ENCODE results near the gene PTK6.

The PTK6 gene

DNA sequence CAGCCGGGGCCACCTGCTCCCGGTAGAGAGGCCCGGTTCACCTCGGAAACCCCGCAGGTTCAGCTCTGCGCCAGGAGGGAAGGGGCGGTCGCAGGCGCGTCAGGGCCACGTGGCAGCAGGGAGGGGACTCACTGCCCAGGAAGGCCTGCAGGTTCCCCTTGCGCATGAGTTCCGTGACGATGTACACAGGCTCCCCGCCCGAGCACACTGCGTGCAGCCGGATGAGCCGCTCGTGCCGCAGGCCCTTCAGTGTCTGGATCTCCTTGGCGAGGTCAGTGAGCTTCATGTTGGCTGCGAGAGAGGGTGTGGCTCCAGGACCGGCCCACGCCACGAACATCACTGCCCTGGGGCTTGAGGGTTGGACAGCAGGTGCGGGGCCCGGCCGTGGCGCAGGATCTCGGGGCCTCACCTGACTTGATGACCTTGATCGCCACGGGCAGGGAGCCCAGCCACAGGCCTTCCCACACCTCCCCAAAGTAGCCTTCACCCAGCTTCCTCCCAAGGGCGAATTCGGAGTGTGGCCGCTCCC lies 4.9 kb upstream of the PTK6 start:
- H3K27ac Mint-ChIP-seq: no peak overlapping the region
- TF ChIP-seq, protein P1, sequence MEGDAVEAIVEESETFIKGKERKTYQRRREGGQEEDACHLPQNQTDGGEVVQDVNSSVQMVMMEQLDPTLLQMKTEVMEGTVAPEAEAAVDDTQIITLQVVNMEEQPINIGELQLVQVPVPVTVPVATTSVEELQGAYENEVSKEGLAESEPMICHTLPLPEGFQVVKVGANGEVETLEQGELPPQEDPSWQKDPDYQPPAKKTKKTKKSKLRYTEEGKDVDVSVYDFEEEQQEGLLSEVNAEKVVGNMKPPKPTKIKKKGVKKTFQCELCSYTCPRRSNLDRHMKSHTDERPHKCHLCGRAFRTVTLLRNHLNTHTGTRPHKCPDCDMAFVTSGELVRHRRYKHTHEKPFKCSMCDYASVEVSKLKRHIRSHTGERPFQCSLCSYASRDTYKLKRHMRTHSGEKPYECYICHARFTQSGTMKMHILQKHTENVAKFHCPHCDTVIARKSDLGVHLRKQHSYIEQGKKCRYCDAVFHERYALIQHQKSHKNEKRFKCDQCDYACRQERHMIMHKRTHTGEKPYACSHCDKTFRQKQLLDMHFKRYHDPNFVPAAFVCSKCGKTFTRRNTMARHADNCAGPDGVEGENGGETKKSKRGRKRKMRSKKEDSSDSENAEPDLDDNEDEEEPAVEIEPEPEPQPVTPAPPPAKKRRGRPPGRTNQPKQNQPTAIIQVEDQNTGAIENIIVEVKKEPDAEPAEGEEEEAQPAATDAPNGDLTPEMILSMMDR (IDR thresholded peaks at IDR 0.05; ENCODE audit: unreplicated experiment in 3 of 3): no peak
- peaks cover 12% of the 10 kb centered on the region for H3K27me3 Mint-ChIP-seq (ENCODE audit: low read depth)
- peaks cover 6% of the 10 kb centered on the region for H3K4me1 Mint-ChIP-seq
- no peaks in the 10 kb centered on the region for H3K9me3 Mint-ChIP-seq
- H3K4me3 Mint-ChIP-seq: no peak overlapping the region
- H3K36me3 Mint-ChIP-seq (ENCODE audit: low read depth): no peaks in the 10 kb centered on the region

DNA sequence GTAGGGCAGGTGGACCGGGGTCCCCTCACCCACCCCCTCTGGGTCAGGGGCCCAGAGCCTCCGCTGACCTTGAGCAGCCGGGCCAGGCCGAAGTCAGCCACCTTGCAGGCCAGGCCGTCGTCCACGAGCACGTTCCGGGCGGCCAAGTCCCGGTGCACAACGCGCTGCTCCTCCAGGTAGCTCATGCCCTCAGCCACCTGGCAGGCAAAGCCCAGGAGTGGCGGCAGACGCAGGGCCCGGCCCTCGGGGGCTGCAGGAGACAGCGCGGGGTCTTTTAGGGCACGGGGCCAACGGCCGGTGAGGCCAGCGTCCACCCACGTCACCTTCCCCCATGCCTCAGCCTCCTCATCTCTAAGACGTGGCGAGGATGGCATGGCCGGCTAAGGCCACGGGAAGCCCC lies 4.2 kb upstream of the PTK6 start:
- Mint-ChIP-seq H3K4me3 (no peak overlapping the region), H3K27me3 (ENCODE audit: low read depth) (peaks cover 5% of the 10 kb centered on the region), H3K9me3 (no peaks in the 10 kb centered on the region), H3K4me1 (peaks cover 6% of the 10 kb centered on the region), H3K36me3 (ENCODE audit: low read depth) (no peaks in the 10 kb centered on the region), H3K27ac (no peak overlapping the region)
- TF ChIP-seq, protein P1 (IDR thresholded peaks at IDR 0.05; ENCODE audit: unreplicated experiment in 3 of 3): no peak

DNA sequence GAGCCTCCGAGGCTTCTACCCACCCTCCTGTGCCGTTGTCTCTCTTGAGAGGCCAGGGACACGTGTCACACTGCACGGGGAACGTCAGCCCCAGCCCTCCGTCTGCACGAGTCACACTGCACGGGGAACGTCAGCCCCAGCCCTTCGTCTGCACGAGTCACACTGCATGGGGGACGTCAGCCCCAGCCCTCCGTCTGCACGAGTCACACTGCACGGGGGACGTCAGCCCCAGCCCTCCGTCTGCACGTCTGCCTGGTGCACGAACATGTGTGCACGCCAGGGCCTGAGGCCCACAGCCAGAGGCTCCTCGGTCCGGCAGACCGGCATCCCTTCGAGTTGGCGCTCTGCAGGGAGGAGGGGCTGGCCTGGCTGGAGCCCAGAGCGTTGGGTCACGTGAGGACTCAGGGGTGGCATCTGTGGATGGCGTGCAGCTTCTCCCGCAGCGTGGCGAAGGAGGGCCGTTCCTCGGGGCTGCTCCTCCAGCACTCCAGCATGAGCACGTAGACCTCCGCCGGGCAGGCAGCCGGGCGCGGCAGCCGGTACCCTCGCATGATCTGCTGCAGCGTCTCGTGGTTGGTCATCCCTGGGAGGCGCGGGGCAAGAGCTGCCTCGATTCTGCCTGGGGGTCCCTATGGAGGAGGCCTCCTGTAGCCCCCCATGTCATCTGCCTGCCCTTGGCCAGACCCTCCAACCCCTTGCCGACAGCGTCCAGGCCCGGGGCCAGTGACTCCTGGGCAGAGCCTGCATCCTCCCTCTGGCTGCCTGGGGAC lies 3.4 kb upstream of the PTK6 start:
- Mint-ChIP-seq H3K27ac (no peak overlapping the region), H3K27me3 (ENCODE audit: low read depth) (peaks cover 4% of the 10 kb centered on the region), H3K4me1 (peaks cover 6% of the 10 kb centered on the region), H3K4me3 (no peak overlapping the region), H3K9me3 (no peaks in the 10 kb centered on the region), H3K36me3 (ENCODE audit: low read depth) (no peaks in the 10 kb centered on the region)
- TF ChIP-seq, protein P1 (IDR thresholded peaks at IDR 0.05; ENCODE audit: unreplicated experiment in 3 of 3): no peak

GRCh38 chr20:63539441-63540370 lies 2.5 kb upstream of the PTK6 start:
- H3K27me3 Mint-ChIP-seq (ENCODE audit: low read depth): no peaks in the 10 kb centered on the region
- no peaks in the 10 kb centered on the region for H3K9me3 Mint-ChIP-seq
- peaks cover 6% of the 10 kb centered on the region for H3K4me1 Mint-ChIP-seq
- no peaks in the 10 kb centered on the region for H3K36me3 Mint-ChIP-seq (ENCODE audit: low read depth)
- no peak overlapping the region for H3K4me3 Mint-ChIP-seq
- TF ChIP-seq, protein P1 (IDR thresholded peaks at IDR 0.05; ENCODE audit: unreplicated experiment in 3 of 3): no peak
- H3K27ac Mint-ChIP-seq: no peak overlapping the region

- no peak overlapping the region for H3K27ac Mint-ChIP-seq
- H3K36me3 Mint-ChIP-seq (ENCODE audit: low read depth): no peaks in the 10 kb centered on the region
- TF ChIP-seq, protein P1 (IDR thresholded peaks at IDR 0.05; ENCODE audit: unreplicated experiment in 3 of 3): no peak
- no peaks in the 10 kb centered on the region for H3K27me3 Mint-ChIP-seq (ENCODE audit: low read depth)
- H3K4me1 Mint-ChIP-seq: peaks cover 6% of the 10 kb centered on the region
- no peak overlapping the region for H3K4me3 Mint-ChIP-seq
- H3K9me3 Mint-ChIP-seq: no peaks in the 10 kb centered on the region
Observed at GRCh38 chr20:63539092-63539430, 1.9 kb upstream of the PTK6 start.

Measured in nephron (organoid).